Effector memory CD8-positive, alpha-beta T cell (primary cell): ENCODE measurements around the gene CHD1L.
"Not testable (repeated sequence)": the region's sequence is repeated elsewhere in the genome, so short reads cannot be mapped to it uniquely, and the experiment has no call there.

Experiments used
- ATAC-seq: fragments of 150-1000 bp; cut with Tn5 transposase; replicated peaks from 2 replicates; pipeline ENCODE4 v1.10.0; 2021; ENCODE audit warnings: mild to moderate bottlenecking, moderate library complexity
- DNase-seq, 3 experiments: peaks; one replicate each; pipeline ENCODE4 v3.0.0; 2021
- H3K27ac Mint-ChIP-seq, 2 donors: one replicate each; pipeline ENCODE4 v1.8.0; 2022; ENCODE audit warnings: mild to moderate bottlenecking in 2 of 2, mixed read lengths in 2 of 2, moderate library complexity in 2 of 2
- H3K27me3 Mint-ChIP-seq, 2 donors: one replicate each; pipeline ENCODE4 v1.8.0; 2022; ENCODE audit warnings: mixed read lengths in 2 of 2
- H3K36me3 Mint-ChIP-seq: one replicate; pipeline ENCODE4 v1.8.0; 2022; ENCODE audit warnings: mild to moderate bottlenecking, moderate library complexity, mixed read lengths; ENCODE audit not compliant: insufficient read depth
- H3K4me1 Mint-ChIP-seq, 2 donors: one replicate each; pipeline ENCODE4 v1.8.0; 2022; ENCODE audit warnings: low read depth in 2 of 2, mixed read lengths in 2 of 2
- H3K4me3 Mint-ChIP-seq, 2 donors: one replicate each; pipeline ENCODE4 v1.8.0; 2022; ENCODE audit warnings: mild to moderate bottlenecking in 2 of 2, mixed read lengths in 2 of 2, moderate library complexity in 2 of 2
- H3K9me3 Mint-ChIP-seq, 2 donors: one replicate each; pipeline ENCODE4 v1.8.0; 2022; ENCODE audit warnings: mixed read lengths in 2 of 2

Gene CHD1L

GRCh38 chr1:147238053-147238902, 4.2 kb upstream of the CHD1L start:
- Mint-ChIP-seq H3K27me3 (peaks cover 0 to 18% of the 10 kb centered on the region in 2 donors), H3K27ac (no peak overlapping the region), H3K9me3 (no peaks in the 10 kb centered on the region), H3K4me1 (peaks cover 3 to 6% of the 10 kb centered on the region in 2 donors), H3K4me3 (no peak overlapping the region), H3K36me3 (peaks cover 5% of the 10 kb centered on the region)
- DNase-seq (no peak), ATAC-seq (no peak)

GRCh38 chr1:147238925-147239820, 3.3 kb upstream of the CHD1L start:
- ATAC-seq, result no peak
- Mint-ChIP-seq H3K4me3 (no peak overlapping the region), H3K9me3 (no peaks in the 10 kb centered on the region), H3K27ac (no peak overlapping the region), H3K4me1 (peaks cover 10 to 15% of the 10 kb centered on the region in 2 donors), H3K36me3 (peaks cover 5% of the 10 kb centered on the region), H3K27me3 (peaks cover 0 to 18% of the 10 kb centered on the region in 2 donors)
- DNase-seq, result no peak

- H3K4me1 Mint-ChIP-seq, result peaks cover 12 to 22% of the 10 kb centered on the region in 2 donors
- not testable (repeated sequence) for H3K4me3 Mint-ChIP-seq, H3K27ac Mint-ChIP-seq, H3K36me3 Mint-ChIP-seq, DNase-seq, H3K9me3 Mint-ChIP-seq, ATAC-seq
- H3K27me3 Mint-ChIP-seq, result peaks cover 0 to 18% of the 10 kb centered on the region in 2 donors
These were observed 2.3 kb upstream of the CHD1L start for GRCh38 chr1:147240131-147240721.

- Mint-ChIP-seq H3K4me3 (peak overlapping the region; percentile 84 to 94), H3K9me3 (no peaks in the 10 kb centered on the region), H3K36me3 (peaks cover 5% of the 10 kb centered on the region), H3K27me3 (peaks cover 0 to 9% of the 10 kb centered on the region in 2 donors), H3K27ac (peak overlapping the region; percentile 38 to 79), H3K4me1 (peaks cover 19 to 34% of the 10 kb centered on the region in 2 donors)
- no peak for ATAC-seq
- DNase-seq, result no peak
These were observed 493 bp upstream of the CHD1L start for GRCh38 chr1:147241934-147242448.

- peak; percentile 6 for ATAC-seq
- no peak for DNase-seq
These were observed 773 bp downstream of the CHD1L start for GRCh38 chr1:147243228-147243685.

GRCh38 chr1:147243841-147244240, 1.4 kb downstream of the CHD1L start:
- peaks cover 28 to 48% of the 10 kb centered on the region in 2 donors for H3K4me1 Mint-ChIP-seq
- ATAC-seq, result no peak
- H3K4me3 Mint-ChIP-seq, result peak overlapping the region; percentile 84 to 94
- H3K36me3 Mint-ChIP-seq, result peaks cover 5% of the 10 kb centered on the region
- H3K27me3 Mint-ChIP-seq, result peaks cover 0 to 9% of the 10 kb centered on the region in 2 donors
- H3K9me3 Mint-ChIP-seq, result no peaks in the 10 kb centered on the region
- DNase-seq, result no peak
- H3K27ac Mint-ChIP-seq, result peak overlapping the region; percentile 39 to 84

More at GRCh38 chr1:147243228-147243685, 773 bp downstream of the CHD1L start:
- Mint-ChIP-seq H3K9me3 (no peaks in the 10 kb centered on the region), H3K4me1 (peaks cover 28 to 43% of the 10 kb centered on the region in 2 donors), H3K4me3 (peak overlapping the region; percentile 84 to 94), H3K27me3 (peaks cover 0 to 9% of the 10 kb centered on the region in 2 donors), H3K36me3 (peaks cover 5% of the 10 kb centered on the region), H3K27ac (peak overlapping the region; percentile 39 to 84)

GRCh38 chr1:147245129-147245528, 2.6 kb downstream of the CHD1L start:
- H3K36me3 Mint-ChIP-seq, result peaks cover 5% of the 10 kb centered on the region
- H3K4me3 Mint-ChIP-seq, result no peak overlapping the region
- H3K27ac Mint-ChIP-seq, result no peak overlapping the region
- DNase-seq (no peak), ATAC-seq (no peak)
- no peaks in the 10 kb centered on the region for H3K9me3 Mint-ChIP-seq
- no peaks in the 10 kb centered on the region for H3K27me3 Mint-ChIP-seq
- peaks cover 33 to 56% of the 10 kb centered on the region in 2 donors for H3K4me1 Mint-ChIP-seq

GRCh38 chr1:147245586-147246021, 3.1 kb downstream of the CHD1L start:
- H3K4me1 Mint-ChIP-seq, result peaks cover 36 to 61% of the 10 kb centered on the region in 2 donors
- H3K27me3 Mint-ChIP-seq, result no peaks in the 10 kb centered on the region

GRCh38 chr1:147246044-147246690, 3.7 kb downstream of the CHD1L start:
- Mint-ChIP-seq H3K27ac (no peak overlapping the region), H3K9me3 (no peaks in the 10 kb centered on the region), H3K4me3 (no peak overlapping the region), H3K27me3 (no peaks in the 10 kb centered on the region), H3K4me1 (peaks cover 37 to 65% of the 10 kb centered on the region in 2 donors), H3K36me3 (peaks cover 5% of the 10 kb centered on the region)
- DNase-seq, result no peak
- ATAC-seq, result no peak

More at GRCh38 chr1:147245586-147246021, 3.1 kb downstream of the CHD1L start:
- Mint-ChIP-seq H3K9me3 (no peaks in the 10 kb centered on the region), H3K36me3 (peaks cover 5% of the 10 kb centered on the region), H3K4me3 (no peak overlapping the region), H3K27ac (no peak overlapping the region)
- DNase-seq (no peak), ATAC-seq (no peak)

- ATAC-seq (no peak), DNase-seq (no peak)
- Mint-ChIP-seq H3K27ac (no peak overlapping the region), H3K36me3 (peaks cover 4% of the 10 kb centered on the region), H3K4me3 (no peak overlapping the region), H3K4me1 (peaks cover 37 to 63% of the 10 kb centered on the region in 2 donors), H3K27me3 (no peaks in the 10 kb centered on the region), H3K9me3 (no peaks in the 10 kb centered on the region)
These were observed 4.6 kb downstream of the CHD1L start for GRCh38 chr1:147246910-147247655.

- H3K4me1 Mint-ChIP-seq, result peaks cover 38 to 60% of the 10 kb centered on the region in 2 donors
- no peak overlapping the region for H3K4me3 Mint-ChIP-seq
- H3K27ac Mint-ChIP-seq, result no peak overlapping the region
- ATAC-seq, result no peak
- H3K9me3 Mint-ChIP-seq, result no peaks in the 10 kb centered on the region
- no peaks in the 10 kb centered on the region for H3K27me3 Mint-ChIP-seq
- no peak for DNase-seq
- peaks cover 2% of the 10 kb centered on the region for H3K36me3 Mint-ChIP-seq
These were observed 5.3 kb downstream of the CHD1L start for GRCh38 chr1:147247656-147248238.

- Mint-ChIP-seq H3K27me3 (no peaks in the 10 kb centered on the region), H3K27ac (no peak overlapping the region), H3K4me3 (no peak overlapping the region), H3K4me1 (peaks cover 17 to 27% of the 10 kb centered on the region in 2 donors), H3K36me3 (peaks cover 9% of the 10 kb centered on the region), H3K9me3 (no peaks in the 10 kb centered on the region)
- ATAC-seq (no peak), DNase-seq (no peak)
These were observed 10.1 kb downstream of the CHD1L start for GRCh38 chr1:147252540-147252939.
